Inferior parietal cortex (tissue), 1 donor: ENCODE results near the gene LGALS7.

ENCODE experiments used
- DNase-seq: peaks from one replicate; pipeline ENCODE4 v3.0.0-alpha.2; 2016; ENCODE audit errors: extremely low spot score

LGALS7 gene

GRCh38 chr19:38740932-38741331 is 32.4 kb downstream of the LGALS7 start:
- DNase-seq = no peak

GRCh38 chr19:38740257-38740592 is 33.1 kb downstream of the LGALS7 start:
- no peak for DNase-seq

GRCh38 chr19:38739440-38740256 is 33.7 kb downstream of the LGALS7 start:
- no peak for DNase-seq

- DNase-seq = no peak
These were observed 35.2 kb downstream of the LGALS7 start for GRCh38 chr19:38737921-38738737.

- DNase-seq = no peak
These were observed 35.9 kb downstream of the LGALS7 start for GRCh38 chr19:38737281-38737865.

- no peak for DNase-seq
These were observed 36.7 kb downstream of the LGALS7 start for GRCh38 chr19:38736413-38737280.

- DNase-seq = no peak
These were observed 37.3 kb downstream of the LGALS7 start for GRCh38 chr19:38736036-38736412.

- no peak for DNase-seq
These were observed 38.0 kb downstream of the LGALS7 start for GRCh38 chr19:38735257-38735686.

DNA sequence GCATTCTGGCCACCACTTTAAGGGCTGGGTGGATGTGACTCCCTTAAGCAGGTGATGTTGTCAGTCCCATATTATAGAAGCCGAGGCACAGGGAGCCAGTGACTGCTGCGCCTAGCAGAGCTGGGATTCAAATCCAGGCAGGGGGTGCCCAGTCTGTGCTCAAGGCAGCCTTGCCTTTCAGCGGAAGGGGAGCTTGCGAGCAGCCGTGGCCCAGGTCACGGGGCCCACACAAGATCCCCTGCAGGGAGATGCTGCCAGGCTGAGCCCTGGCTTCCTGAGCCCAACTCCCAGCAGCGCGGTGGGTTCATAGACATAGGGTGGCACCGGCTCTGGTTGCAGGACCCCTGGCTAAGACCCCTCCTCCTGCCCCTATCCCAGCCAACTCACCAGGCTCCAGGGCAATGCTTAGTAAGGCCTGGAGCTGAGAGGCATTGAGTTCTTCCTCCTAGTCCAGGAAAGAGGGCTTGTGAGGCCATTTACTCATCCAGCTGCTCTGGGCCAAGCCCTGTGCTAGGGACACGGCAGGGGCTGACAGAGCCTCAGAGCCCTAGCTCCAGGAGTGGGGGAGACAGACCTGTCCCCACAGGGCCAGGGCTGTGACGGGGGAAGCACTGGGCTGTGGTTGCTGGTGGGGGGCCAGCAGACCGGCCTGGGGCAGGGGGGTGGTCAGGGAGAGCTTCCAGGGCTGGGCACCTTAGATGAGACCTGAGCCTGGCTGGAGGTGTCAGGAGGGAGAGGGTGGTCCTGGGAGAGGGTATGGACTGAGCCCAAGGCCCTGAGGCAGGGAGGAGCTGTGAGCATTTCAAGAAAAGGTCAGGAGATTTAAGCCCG is 38.7 kb downstream of the LGALS7 start:
- no peak for DNase-seq

GRCh38 chr19:38734176-38734425 is 39.2 kb downstream of the LGALS7 start:
- no peak for DNase-seq

GRCh38 chr19:38733493-38734175 is 39.7 kb downstream of the LGALS7 start:
- DNase-seq = no peak

GRCh38 chr19:38733241-38733492 is 40.1 kb downstream of the LGALS7 start:
- no peak for DNase-seq

- DNase-seq = no peak
These were observed 41.5 kb downstream of the LGALS7 start for GRCh38 chr19:38731654-38732301.

DNA sequence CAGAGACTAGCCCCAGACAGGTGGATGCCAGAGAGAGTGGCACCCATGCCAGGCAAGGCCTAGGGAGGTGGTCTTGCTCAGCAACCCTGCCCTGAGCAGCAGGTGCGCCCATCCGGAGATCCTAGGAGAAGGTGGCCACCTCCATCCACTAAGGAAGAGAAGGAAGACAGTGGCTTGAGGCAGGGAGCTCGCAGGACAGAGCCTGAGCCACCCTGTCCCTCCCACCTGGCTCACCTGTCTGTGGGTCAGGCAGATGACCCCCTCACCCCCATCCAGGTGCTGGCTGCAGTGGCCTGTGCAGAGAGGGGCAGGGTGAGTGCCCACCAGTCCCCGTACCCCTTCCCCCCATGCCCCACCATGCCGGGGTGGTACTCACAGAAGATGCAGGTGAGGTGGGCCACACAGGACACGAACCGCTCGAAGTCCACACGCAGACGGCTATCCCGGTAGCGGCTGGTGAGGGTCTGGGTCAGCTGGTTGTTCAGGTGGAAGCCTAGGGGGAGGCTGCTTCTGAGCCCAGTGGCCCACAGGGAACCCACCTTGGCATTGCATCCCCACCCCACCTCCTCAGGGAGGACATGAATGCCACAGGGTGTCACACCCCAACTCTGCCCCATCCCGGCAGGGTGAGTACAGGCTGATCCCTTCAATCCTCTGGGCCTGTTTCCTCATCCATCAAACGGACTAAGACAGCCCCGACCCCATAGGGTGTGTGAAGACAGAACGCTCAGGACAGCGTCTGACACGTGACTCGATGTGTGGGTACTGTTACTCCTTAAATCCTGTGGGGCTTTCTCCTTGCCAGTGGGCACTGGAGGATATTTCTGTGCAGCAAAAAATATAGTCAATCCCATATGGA is 42.4 kb downstream of the LGALS7 start:
- no peak for DNase-seq

DNA sequence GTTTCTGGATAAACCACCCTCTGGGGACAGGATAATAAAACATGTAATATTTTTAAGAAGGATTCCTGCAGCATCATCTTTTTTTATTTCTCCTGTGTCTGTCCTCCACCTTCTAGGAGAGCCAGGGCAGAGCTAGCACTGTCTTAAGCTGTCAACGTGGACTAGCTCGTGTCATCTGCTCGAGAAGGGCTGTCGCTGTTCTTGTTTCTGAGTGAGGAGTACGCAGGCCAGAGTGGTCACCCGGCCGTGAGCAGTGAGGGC is 42.9 kb downstream of the LGALS7 start:
- DNase-seq = no peak

GRCh38 chr19:38729653-38730469 is 43.5 kb downstream of the LGALS7 start:
- DNase-seq = no peak

DNA sequence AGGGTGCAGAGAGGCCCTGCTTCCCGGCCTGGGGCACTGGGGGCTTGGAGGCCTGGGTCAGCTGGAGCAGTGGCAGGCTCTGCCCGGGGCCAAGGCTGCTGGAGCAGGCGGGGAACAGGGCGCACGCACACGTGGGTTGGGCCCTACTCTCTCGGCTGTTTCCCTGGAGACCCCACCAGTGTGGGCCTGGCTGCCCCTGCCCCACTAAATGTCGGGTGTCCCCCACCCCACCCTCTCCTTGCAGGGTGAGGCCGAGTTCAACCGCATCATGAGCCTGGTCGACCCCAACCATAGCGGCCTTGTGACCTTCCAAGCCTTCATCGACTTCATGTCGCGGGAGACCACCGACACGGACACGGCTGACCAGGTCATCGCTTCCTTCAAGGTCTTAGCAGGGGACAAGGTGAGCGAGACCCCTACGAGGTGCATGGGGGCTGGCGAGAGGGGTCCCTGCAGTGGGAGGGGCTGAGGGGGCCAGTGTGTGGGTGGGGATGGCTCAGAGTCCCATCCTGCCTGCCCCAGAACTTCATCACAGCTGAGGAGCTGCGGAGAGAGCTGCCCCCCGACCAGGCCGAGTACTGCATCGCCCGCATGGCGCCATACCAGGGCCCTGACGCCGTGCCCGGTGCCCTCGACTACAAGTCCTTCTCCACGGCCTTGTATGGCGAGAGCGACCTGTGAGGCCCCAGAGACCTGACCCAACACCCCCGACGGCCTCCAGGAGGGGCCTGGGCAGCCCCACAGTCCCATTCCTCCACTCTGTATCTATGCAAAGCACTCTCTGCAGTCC is 44.4 kb downstream of the LGALS7 start:
- DNase-seq = no peak
